ENCODE measurements around the gene RNF182.

DNA sequence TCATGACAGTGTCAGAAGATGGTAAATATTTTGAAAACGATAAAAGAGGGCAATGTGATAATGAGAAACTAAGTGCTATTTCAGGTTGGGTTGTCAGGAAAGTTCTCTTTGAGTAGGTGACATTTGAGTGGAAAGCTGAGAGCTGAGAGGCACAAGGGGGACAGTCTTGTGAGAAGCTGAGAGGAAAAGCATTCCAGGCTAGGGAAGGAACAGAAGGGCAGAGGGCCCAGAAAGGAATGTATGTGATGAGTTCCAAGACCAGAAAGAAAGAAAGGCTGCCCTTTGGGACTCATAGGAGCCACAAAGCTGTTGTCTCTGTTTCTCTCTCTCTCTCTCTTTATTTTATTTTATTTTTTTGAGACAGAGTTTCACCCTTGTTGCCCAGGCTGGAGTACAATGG, 7.6 kb upstream of the RNF182 start:
- TF ChIP-seq, protein P1, sequence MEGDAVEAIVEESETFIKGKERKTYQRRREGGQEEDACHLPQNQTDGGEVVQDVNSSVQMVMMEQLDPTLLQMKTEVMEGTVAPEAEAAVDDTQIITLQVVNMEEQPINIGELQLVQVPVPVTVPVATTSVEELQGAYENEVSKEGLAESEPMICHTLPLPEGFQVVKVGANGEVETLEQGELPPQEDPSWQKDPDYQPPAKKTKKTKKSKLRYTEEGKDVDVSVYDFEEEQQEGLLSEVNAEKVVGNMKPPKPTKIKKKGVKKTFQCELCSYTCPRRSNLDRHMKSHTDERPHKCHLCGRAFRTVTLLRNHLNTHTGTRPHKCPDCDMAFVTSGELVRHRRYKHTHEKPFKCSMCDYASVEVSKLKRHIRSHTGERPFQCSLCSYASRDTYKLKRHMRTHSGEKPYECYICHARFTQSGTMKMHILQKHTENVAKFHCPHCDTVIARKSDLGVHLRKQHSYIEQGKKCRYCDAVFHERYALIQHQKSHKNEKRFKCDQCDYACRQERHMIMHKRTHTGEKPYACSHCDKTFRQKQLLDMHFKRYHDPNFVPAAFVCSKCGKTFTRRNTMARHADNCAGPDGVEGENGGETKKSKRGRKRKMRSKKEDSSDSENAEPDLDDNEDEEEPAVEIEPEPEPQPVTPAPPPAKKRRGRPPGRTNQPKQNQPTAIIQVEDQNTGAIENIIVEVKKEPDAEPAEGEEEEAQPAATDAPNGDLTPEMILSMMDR (IDR thresholded peaks at IDR 0.05; ENCODE audit: insufficient read depth, low read depth, low read length) = no peak
- TF ChIP-seq EZH2 (IDR thresholded peaks at IDR 0.05; ENCODE audit: insufficient read depth, low read length) = no peak
